GM19328 (cell line): ENCODE measurements around the gene GDF2.

Experiments used
- ATAC-seq: cut with Tn5 transposase; IDR thresholded peaks from one replicate; pipeline ENCODE4 v1.9.1; 2021; ENCODE audit warnings: mild to moderate bottlenecking, moderate library complexity; ENCODE audit not compliant: unreplicated experiment

Gene GDF2

DNA sequence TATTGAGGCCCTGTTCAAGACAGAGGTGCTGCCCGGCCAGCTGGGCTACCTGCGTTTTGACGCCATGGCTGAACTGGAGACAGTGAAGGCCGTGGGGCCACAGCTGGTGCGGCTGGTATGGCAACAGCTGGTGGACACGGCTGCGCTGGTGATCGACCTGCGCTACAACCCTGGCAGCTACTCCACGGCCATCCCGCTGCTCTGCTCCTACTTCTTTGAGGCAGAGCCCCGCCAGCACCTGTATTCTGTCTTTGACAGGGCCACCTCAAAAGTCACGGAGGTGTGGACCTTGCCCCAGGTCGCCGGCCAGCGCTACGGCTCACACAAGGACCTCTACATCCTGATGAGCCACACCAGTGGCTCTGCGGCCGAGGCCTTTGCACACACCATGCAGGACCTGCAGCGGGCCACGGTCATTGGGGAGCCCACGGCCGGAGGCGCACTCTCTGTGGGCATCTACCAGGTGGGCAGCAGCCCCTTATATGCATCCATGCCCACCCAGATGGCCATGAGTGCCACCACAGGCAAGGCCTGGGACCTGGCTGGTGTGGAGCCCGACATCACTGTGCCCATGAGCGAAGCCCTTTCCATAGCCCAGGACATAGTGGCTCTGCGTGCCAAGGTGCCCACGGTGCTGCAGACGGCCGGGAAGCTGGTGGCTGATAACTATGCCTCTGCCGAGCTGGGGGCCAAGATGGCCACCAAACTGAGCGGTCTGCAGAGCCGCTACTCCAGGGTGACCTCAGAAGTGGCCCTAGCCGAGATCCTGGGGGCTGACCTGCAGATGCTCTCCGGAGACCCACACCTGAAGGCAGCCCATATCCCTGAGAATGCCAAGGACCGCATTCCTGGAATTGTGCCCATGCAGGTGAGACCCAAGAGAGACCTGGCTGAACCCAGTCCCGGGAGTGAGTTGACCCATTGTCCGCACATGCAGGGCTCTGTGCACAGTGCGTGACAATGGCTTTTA, 28.7 kb downstream of the GDF2 start:
- no peak for ATAC-seq

DNA sequence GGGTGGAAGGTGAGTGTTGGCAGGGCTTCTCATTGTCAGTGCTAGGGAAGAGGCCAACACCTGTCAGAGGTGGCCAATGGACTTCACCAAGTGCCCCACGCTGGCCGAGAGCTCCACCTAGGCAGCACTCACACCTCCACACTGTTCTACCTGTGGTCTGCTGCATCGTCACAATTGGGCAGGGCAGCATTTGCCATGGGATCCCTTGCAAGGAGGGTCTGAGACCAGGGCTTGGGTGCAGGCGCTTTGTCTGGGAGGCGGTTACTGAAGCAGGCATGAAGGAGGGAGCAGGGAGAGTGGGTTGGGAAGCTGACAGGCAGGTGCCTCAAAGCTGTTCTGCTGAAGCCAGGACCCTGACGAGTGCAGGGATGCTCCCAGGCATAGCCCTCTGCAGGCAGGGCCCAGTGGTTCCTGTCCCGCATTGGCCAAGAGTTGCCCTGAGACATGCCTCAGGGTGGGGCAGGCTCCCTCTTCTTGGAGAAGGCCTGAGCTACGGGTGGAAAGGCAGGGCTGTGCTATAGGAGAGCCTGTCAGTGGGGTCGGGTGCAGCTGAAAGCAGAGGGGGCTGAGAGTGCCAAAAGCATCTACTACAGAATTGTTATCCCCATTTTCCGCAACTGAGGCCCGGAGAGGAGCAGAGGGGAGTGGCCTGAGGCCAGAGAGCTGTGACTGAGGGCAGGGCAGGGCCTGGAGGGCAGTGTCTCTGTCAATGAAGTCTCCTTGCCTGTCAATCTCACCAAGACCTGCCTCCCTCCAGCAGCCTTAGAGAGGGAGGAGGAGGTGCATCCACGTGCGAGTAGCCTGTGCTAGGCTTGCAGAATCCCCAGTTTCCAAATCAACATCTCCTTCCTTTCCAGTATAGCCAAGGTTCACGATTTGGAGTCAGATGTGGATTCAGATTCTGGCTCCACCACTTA, 29.9 kb downstream of the GDF2 start:
- ATAC-seq, result no peak

DNA sequence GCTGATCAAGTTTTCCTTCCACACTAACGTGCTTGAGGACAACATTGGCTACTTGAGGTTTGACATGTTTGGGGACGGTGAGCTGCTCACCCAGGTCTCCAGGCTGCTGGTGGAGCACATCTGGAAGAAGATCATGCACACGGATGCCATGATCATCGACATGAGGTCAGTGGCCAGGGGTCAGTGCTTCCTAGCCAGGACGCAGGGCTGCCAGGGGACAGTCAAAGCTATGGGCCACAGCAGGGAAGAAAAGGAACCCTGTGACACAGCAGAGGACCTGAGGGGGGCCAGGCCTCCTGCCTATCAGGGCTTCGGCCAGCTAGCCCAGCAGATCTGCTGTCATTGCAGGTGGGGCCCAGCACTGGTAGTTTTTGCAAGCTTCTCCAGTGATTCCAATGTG, 31.1 kb downstream of the GDF2 start:
- ATAC-seq, result no peak

DNA sequence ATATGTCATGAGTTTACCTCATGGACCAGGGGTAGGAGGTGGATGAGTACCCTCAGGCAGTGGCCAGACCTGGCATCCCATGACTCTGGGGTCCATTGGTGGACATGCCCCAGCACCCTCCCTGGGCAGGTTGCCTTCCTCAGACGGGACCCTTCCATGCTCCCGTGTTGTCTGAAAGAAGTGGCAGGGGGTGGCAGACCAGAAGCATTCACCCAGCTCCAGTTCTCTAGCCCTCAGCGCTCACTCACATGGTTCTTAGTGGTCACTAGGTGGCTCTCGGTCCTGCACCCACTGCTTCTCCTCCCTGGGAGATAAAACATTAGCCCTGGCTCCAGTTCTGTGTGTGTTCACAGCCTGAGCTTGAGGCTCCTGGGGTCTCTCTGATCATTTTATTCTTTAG, 31.9 kb downstream of the GDF2 start:
- ATAC-seq, result no peak

DNA sequence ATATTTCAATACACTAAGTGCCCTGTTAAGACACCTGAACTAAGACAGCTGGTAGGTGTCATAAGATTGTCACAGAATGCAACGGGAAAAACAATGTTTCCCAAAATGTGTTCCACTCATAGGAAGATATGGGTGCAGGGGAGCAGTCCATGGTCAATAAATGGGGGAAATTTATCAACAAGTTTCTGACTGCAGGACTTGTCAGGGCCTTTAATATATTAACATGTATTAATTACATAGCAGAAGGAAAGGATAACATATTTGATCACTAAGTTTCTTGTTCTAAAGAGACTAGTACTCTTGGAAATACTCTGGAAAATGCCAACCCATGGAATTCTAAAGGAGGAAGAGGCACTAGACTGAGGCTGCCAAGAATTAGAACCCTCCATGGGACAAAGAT, 32.6 kb downstream of the GDF2 start:
- ATAC-seq, result no peak

DNA sequence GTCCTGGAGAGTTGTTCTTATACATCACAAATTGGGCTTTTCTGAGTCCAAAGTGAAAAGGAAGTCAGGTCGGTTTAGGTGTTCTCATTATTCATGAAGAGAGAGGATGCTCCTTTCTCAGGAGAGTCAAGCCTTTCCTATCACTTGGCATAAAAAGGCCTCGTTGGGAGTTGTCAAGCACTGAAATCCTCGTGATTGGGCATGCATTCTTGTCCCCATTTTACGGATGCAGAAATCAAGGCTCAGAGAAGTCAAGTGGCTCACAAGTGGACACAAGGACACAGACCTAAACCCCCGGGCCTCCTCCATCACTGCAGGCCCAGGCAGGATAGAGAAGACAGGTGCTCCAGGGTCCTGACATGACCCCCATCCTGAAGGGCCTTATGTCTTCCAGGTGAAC, 34.5 kb downstream of the GDF2 start:
- no peak for ATAC-seq

DNA sequence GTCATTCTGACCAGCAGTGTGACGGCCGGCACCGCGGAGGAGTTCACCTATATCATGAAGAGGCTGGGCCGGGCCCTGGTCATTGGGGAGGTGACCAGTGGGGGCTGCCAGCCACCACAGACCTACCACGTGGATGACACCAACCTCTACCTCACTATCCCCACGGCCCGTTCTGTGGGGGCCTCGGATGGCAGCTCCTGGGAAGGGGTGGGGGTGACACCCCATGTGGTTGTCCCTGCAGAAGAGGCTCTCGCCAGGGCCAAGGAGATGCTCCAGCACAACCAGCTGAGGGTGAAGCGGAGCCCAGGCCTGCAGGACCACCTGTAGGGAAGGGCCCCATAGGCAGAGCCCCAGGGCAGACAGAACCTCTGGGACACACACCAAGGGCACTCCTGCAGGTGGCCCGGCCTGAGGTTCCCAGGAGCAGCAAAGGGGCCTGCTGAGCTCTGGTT, 34.9 kb downstream of the GDF2 start:
- ATAC-seq, result no peak

DNA sequence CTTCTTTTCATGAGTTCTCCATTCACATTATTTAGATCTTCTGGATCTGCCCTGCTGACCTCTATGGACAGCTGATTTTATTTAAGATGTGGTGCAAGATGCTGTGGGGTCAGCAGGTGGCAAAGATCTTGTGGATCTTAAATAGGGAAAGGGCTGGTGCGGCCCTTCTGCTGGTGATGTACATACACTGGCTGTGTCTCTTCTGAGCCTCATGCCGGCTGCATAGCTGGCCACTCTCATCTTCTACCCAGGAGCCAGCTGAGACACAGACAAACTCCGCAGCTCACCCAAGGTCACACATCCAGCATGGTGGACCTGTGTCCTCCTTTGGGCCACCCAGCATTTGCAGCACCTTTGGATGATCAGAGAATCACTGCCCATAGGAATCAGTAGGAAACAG, 35.7 kb downstream of the GDF2 start:
- no peak for ATAC-seq

DNA sequence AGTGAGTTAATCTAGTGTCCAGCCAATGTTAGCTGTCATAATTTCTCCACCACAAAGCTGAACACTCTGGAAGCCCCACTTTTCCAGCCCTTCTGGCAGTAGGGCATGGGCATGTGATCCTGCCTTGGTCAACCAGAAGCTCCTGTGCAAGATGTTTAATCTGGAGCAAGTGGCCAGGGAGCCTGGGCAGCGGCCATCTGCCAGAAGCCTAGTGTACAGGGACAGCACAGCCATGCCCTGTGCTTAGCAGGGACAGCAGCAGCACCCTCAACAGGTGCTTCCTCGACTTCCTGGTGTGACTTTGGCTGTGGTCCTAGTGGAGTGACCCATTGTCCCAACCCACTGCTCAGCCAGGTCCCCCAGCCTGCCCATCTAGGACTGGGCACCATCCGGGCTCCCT, 36.2 kb downstream of the GDF2 start:
- no peak for ATAC-seq

DNA sequence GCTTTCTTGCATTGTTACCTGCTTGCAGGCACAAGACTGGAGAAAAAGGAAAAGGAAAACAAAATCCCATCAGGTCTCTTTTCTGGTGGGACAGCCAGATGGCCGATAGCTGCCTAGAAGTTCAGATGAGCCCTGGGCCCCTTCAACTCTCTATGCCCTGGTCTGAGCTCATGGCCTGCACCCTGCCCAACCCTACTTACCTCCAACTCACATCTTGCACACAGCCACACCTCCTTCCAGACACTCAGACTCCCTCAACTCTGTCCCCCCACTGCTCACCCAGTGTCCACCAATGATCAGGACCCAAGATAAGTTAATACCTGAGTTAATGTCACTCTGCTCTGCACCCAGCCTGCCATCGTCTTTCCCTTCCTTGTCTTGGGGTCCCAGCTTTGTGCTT, 36.8 kb downstream of the GDF2 start:
- no peak for ATAC-seq

DNA sequence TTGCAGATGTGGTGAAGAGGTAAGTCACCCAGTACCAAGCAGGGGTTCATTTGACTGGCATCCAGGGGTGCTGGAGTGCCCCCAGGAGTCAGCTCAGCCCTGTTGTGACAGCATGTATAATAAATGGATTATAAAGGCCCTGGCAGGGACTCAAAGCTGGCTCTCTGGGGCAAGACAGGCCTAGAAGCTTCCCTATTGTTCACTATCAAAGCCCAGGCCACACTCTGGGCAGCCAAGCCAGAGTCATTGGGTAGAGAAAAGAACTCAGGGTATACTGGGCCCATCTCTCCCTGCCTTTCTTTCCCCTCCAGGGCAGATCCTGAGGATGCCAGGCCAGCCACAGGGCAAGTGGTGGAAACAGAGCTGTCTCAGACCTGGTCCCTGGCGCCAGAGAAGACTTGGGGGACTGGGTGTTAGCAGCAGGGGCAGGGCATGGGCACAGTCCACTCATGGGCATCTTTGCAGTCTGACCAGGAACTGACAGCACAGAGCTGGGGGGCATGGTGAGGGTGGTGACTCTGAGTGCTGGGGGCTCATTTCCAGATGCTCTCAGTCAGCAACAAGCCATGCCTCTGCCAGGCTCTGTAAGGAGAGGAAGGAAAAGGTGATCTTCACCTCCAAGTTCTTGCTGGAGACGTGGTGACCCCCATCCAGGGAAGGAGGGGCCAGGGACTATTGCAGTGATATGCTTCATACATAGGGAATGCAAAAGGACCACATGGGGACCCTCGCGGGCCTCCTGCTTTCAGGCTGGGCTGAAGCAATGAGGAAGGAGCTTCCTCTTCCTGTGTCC, 37.6 kb downstream of the GDF2 start:
- no peak for ATAC-seq

DNA sequence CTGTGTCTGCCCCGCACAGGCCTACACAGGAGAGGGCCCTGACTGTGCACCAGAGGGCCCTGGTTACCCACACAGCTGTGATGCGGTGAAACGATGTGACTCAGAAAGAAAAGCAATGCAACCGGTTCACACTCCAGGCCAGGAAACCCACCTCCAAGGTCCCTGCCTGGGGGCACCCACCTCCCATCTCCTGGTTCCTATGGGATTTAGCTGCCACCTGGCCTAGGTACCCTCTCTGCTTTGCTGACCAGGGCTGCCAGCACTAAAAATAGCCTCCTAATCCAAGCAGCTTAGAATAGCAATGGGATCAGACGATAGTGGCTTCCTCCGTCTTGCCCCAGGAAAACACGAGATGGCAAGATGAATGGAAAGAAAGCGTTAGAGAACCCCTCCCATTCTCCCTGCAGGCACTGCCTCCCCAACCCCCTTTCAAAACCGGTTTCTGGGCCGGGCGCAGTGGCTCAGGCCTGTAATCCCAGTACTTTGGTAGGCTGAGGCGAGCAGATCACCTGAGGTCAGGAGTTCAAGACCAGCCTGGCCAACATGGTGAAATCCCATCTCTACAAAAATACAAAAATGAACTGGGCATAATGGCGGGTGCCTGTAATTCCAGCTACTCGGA, 38.3 kb downstream of the GDF2 start:
- ATAC-seq, result no peak

DNA sequence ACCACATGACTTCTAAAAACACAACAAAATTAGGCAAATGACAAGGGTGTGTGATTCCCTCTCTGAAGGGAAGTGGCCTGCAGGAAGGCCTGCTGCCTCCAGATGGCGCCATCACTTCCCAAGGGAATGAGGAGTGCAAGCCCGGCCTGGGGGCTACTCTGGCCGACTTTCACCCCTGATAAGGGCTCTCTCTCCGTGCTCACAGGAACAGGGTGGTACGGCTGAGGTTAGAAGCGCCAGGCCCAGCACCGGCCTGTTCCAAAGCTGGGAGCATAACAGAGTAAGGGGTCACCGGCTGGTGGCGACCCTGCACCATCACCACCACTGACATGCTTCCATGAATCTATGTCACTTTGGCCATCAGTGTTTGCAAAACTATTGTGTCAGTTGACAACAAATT, 39.0 kb downstream of the GDF2 start:
- ATAC-seq, result no peak

DNA sequence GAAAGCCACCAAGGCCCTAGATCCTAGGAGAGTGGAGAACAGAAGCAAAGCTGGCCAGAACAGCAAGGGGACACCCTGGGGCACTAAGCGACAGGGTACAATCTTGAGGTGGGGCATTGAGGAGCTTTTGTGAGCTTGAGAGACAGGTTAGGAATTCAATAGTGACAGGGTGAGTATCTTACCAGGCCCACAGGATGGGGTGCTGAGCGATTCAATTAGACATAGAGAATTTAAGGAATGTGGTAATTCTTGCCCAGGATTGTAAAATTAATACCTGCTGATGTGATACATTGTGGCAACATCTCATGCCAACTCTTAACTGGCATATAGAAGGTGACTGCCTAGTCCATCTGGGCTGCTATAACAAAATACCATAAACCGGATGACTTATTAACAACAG, 39.9 kb downstream of the GDF2 start:
- no peak for ATAC-seq

DNA sequence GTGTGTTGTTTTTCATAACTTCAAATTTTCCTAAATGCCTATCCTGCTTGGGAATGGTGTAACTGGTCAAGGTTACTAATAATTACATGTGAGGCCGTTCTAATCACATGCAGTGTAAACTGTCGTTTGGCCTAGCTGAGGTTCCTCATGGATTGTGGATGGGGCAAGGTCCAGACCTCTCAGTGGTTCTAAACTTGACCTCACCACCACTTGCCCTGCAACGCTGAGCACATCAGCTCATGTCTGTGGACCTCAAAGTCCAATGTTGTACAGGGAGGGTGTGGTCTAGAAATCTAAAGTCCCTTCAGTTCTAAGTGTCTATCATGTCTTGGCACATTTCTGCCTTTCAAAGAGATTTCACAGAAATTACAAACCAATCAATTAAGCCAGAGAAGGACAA, 41.5 kb downstream of the GDF2 start:
- no peak for ATAC-seq

DNA sequence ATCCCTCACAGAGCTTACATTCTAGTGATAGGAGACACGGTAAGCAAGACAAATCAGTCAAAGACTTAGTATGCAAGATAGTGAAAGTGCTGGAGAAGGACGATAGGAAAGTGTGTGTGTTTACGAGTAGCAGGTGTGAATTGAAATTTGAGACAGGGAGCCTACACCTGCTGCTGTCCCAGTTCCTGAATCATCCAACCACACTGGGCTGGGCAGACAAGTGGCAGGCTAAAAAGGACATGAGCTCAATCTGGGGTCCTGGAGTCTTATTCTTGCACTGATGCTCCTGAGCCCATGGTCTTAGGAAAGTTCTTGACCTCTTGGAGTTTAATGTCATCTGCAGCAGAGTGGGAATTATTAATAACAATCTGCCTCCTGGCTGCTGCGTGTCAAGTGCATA, 42.1 kb downstream of the GDF2 start:
- no peak for ATAC-seq

DNA sequence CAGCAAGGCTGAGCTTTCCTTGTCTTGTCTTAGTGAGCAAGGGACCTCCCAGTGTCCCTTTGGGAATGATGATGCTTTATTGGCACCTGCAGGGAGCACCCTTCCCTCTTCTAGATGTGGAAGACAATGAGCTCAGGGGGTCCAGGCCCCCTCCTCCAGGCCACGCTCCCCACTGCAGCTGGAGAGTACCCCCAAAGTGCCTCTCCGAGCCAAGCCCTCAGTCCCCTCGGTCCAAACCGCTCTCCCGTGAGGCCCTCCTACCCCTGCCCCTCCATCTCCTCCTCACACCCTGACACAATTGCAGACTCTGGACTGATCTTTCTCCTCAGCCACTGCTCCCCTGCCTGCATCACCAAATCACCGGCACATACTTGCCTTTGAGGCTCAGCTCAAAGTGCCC, 42.7 kb downstream of the GDF2 start:
- no peak for ATAC-seq

DNA sequence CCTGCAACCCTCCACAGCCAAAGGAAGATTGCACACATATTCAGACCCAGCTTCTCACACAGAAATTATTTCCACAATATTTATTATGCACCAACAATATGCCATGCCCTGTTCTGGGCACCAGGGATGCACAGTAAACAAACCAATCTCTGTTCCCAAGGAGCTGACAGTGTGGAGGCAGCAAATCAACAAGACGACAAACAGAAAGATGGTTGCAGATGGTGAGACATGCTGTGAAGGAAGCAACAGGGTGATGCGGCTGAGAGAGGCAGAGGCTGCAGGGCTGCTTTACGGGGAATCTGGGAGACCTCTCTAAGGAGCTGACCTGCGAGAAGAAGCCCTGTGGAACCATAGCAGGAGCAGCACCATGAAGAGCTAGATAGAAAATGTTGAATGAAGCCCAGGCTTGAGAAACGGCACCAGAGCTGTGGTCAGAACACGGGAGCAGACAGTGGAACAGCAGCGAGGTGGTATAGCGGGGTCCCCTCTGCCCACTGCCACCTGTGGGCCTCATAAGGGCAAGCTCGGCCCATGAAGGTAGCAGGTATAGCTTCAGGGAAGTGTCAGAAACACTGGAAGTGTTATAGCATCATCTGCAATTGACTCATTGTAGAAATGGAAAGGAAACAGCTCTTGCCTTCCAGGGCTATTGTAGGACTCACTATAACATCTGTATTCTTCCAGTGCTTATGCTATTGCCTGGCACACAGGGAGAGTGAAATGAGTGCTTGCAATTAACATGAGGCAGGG, 43.4 kb downstream of the GDF2 start:
- ATAC-seq, result no peak

DNA sequence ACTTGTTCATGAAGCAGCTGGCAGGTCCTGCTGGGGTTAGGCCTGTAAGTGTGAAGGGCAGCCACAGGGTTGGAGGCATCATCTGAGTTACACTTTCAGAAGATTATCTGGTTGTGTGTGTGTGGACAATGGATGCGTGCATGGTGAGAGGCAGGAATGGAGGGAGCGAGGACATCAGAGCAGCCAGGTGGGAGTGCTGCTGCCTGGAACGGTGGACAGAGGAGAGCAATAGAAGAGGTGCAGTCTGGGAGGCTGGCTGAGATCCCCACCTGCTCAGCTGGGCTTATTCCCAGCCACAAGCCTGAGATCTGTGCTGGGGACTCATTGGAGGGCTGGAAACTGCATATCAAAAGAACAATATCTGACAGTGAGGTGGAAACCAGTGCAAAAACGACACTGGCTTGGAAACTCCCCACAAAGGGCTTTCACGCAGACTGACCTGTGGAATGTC, 44.0 kb downstream of the GDF2 start:
- no peak for ATAC-seq
